Activated CD8-positive, alpha-beta memory T cell treated with anti-CD3 and anti-CD28 coated beads, Interleukin-2, amount 50 U/mL, for 1 hour (primary cell): ENCODE measurements around the gene DNAJA4.

Experiments used
- DNase-seq: peaks from one replicate; pipeline ENCODE4 v3.0.0-alpha.2; 2020; ENCODE audit errors: extremely low read depth

DNAJA4 gene

DNA sequence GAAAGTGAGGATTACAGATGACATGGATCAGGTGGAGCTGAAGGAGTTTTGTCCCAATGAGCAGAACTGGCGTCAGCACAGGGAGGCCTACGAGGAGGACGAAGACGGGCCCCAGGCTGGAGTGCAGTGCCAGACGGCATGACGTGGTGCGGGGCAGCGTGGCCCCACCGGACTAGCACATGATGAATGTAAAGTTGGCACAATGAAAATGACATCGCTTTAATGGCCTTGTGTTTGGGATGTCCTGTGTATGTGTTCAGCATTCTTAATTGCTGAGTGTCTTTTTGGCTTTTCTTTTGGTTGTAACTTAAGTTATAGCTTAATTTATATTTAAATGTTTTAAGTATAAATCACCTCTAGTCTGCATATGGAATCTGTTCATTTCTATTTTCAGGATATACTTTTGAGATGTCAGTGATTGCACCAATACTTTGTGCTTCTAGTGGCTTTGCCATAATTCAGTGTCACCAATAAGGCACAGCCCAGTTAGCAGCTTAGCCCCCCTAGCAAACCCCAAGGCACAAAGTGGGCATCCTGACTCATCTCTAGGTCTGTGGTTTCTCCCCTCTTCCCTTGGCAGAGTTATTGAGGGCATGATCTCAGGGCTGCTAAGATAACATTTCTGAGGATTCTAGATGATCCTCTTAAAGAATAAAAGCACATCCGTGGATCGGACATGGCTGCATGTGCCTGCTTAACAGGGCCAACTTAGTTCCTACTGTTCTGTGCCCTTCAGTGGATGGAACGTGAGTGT is 16.1 kb downstream of the DNAJA4 start:
- no peak for DNase-seq

DNA sequence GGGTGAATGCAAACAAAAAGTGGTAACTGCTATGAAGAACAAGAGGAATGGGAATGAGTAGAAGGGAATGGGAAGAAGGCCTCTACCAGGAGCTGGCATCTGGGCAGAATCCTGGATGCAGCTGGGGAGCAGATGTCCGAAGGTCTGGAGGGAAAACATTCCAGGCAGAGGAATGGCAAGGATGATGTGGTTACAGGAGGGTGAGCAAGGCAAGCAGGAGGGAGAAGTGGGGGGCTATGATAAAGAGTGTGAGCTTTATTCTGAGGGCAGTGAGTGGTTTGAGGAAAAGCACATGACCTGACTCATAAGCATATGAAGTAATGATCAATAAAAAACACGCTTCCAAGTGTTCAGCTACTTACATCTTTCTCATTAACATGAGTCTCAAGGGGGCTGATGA is 18.0 kb downstream of the DNAJA4 start:
- DNase-seq, result no peak

DNA sequence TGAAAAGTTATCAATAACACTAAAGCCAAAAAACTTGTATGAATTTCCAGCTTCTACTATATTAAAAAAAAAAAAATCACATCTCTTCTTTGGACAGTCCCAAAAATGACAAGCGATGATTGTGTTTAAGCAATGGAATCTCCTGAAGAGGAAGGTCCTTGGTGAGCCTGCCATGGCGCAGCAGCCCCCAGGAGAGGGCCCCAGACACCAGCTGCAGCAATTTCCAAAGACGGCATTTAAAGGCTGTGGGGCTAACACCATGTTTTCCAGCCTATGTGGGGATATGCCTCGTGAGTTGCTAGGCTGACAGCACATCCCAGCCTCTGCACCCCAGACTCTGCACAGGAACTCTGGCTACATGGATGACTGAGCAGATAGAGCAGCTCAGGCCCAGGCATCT is 20.4 kb downstream of the DNAJA4 start:
- no peak for DNase-seq

DNA sequence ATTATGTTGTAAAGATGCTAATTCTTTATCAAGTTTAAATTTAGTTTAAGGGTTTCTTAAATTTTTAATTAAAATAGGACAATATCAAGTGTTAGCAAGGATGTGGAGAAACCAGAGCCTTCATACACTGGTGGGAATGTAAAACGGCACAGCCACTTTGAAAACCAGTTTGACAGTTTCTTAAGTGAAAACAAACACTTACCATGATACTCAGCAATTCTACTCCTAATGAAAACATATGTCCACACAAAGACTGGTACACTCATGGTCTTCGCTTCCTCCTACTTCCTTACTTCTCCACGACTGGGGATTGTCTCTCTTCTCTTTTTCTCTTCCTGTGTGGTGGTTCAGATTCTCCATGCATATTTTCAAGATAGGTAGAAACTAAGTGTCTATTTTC is 25.9 kb downstream of the DNAJA4 start:
- DNase-seq, result no peak

DNA sequence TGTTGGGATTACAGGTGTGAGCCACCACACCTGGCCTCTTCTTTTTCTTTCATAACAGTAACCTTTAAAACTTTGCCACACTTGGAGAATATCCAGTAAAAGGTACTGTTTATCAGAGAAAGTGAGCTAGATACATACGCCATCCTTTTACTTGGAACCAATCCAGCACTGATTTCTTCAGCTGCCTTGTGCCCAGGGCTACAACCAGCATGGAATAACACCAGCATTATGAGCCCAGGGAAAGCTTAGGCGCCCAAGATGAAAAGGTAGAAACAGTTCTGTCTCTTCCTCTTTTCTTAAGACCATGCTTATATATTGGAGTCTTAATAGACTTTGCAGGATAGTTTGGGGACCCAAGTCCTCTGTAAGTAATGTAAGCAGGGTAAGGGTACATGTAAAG is 26.7 kb downstream of the DNAJA4 start:
- no peak for DNase-seq

DNA sequence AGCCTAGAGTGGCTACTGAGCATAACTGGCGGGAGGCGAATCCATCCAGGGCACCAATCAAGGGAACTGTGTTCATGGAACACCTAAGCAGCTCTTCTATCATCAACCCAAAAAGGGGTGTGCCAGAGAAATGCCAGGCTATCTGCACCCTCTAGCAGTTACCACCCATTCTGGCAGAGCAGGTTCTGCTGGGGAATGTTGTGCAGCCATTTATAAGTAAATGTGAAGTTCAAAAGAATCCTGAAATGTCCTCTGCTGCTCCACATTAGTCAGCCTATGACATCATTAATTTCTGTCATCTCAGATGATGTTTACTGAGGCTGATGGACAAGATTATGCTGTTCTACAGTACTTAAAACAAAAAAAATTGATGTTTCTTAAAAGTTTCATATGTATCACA is 27.3 kb downstream of the DNAJA4 start:
- DNase-seq, result no peak

DNA sequence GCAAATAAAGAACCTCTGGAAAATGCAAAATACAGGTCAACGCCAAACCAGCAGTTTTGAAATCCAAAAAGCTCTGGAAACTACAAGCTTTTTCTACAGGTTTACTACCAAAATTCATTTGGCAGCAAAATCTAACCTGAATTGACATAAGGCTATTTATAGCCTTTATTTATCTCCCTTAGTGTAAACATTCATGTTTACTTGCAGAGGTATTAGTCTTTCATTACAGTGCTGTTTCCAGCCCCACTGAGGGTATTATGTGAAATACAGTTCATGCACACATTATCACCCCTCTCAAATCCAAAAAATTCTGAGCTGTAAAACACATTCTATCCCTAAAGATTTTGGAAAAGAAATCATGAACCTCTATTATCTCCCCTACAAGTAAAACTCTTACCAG is 27.9 kb downstream of the DNAJA4 start:
- DNase-seq, result no peak

DNA sequence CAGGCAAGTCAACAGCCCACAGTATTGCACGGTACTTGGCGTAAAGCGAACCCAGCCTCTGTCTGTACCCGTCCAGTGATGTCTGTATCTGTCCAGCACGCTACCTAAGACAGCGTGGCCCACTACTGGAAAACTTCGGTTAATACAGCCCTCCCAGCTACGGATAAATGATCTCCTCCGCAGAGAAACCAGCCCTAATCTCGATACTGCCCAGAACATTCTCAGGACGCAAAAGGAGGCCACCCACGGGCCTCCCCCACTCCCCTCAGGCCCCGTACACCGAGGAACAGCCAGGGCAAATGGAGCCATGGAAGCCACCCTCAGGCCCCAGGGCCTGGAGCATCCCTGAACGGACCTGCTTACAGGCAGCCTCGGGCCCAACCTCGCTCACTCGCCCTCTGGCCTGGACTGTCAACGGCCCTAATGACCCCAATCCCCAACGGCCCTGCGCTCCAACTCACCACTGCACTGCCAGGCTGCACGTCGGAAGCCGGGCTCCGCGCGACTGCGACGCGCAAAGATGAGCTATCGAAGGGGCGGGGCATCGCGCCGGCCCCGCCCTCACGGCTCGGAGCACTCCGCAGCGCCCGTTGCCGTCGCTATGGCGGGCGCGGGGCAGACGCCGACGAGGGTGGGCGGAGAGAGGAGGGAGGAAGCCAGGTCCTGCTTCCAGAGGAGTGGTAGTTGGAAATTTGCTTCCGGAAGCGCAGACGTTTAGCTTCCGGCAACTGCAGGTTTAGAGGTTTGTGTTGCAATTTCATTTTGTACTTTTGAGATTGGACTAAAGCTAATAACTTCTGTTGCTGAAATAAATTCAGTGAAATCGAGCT is 35.0 kb downstream of the DNAJA4 start, which contains the start of gene SKIC8:
Gene SKIC8 (minus strand): TSS at position 509 of the 830 bp plus-strand sequence. CDS start 3,923 bp downstream, outside the sequence.
- DNase-seq, result peak; percentile 57

DNA sequence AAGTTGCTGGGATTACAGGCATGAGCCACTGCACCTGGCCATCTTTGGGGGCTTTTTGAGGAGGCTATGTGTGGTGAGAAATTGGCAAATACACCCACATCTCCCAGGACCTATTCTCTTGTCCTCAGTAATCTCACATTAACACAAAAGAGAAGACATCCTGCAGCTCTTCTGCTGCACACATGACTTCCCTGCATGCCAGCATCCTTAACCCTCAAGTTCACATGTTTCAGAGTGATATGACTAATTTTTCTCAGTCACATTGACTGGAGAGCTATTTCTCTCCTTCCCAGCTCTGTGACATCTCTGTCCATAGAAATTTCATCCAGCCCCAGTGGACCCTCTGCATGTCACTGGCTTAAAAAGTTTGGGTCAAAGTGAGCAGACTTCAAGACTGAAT is 37.0 kb downstream of the DNAJA4 start:
- no peak for DNase-seq

DNA sequence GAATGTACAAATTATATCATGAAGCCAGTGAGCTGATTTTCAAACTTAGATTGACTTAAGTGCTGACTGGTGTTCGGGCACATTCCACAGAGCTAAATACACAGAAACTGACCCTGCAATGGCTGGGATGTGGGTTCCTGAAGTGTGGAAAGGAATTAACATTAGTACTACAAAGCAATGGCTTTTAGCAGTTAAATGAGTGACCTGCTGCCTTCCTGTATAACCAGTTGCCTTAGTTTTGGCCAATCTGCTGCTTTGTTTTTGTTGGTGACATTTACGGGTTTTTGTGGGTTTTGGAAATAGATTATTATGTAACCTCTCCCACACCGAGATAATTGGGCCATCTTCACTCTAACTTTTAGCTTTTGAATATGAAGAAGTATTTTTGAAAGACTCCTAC is 37.5 kb downstream of the DNAJA4 start:
- DNase-seq, result no peak

DNA sequence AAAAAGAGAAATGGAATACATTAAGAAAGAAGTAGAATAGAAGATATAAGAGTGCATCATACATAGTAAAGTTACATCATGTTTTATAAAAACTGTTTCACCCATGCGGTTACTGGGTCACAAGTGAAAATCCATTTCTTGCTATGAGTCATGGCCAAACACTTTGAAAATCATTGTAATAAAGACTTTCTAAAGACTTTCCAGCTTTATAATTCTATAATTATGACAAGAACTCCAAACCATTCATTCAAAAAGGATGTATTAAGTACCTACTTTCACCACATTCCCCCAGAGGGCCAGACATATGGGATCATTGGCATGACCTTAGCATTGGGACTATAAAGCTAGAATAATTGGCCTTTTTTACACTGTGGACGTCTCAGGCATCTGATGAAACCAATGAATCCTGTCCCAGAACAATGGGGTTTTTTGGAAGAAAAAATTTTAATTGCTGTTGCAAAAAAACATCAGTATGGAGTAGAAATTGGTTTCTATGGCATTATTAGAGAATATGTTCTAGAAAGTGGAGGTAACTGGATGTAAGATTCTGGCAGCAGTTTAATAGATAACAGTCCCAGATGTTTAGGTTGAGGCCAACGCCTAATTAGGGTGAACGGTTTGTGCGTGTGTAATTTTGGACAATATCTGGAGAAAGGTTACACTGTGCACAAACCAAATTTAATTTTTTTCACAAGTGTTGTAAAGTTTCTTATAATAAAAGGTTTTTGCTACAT is 38.4 kb downstream of the DNAJA4 start:
- no peak for DNase-seq

DNA sequence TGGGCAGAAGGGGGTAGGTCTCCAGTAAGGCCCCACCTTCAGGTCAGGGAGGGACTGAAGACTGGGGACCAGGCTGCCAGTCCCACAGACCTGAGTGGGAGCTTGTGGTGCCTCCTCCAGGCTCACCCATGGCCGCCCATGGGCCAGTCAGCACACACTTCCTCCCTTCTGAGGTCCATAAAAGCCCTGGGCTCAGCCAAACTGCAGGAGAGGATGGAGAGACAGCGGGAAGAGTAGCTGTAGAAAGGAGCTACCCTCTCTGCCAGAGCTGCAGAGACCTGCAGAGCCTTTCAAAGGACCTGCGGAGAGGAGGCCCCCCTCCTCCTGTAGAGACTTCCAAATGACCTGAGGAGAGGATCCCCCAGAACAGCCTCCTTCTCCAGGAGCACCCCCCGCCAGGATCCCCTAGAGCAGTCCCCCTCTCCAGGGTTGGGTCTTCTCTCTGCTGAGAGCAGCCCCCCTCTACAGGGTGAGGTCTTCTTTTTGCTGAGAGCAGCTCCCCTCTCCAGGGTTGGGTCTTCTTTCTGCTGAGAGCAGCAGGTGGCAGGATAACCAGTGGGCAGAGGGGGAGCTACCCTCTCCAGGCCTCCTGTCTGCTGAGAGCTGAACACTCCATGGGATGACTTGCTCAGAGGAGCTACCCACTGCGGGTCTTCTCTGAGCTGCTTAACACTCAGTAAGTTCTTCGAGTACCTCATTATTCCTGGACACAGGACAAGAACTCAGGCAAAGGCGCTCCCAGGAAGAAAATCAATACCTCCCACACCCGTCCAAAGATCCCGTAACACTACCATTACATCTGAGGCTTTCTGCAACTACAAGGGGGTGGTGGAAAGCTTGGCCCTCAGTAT is 40.1 kb downstream of the DNAJA4 start:
- no peak for DNase-seq

DNA sequence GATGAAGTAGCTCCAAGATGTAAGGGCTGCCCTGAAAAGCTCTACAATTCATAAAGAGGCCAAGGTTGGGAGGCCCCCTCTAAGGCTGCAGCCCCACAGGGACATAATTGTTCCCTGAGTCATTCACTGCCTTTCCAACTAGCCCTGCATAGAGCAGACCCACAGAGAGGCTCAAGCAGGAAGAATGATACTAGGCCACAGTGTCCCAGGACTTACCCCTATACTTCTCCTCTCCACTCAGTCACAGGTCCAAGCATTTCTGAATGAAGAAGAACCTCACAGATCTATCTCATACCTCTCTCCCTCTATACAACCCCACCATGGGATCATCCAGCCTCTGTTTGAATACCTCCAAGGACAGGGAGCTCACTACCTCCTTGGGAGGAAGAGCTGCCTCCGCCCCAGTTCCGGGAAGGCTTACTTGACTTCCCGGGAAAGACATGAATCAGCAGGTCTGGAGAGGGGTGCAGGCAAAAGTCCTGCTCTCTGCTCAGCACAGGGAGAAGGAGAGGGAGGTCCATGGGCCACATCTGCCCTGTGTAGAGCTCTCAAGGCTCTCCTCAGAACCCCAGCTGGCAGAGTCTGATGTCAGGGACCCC is 41.9 kb downstream of the DNAJA4 start:
- DNase-seq, result no peak

DNA sequence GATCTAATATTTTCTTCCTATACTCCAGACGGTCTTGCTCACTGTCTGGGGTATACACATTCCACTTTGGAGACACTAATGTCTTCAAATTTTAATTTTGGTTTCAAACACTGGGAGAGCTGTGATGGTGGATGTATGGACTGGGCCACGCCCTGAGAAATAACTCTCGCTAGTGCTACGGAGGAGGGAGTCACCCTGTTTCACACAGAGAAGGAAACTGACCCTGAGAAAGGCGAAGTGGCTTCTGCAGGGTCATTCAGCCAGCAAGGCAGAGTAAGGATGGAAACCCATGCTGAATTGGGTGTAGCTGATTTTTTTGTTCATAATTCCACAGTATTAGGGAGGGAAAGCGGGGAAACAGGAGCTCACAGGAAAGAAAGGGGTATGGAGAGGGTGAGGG is 43.6 kb downstream of the DNAJA4 start:
- no peak for DNase-seq

DNA sequence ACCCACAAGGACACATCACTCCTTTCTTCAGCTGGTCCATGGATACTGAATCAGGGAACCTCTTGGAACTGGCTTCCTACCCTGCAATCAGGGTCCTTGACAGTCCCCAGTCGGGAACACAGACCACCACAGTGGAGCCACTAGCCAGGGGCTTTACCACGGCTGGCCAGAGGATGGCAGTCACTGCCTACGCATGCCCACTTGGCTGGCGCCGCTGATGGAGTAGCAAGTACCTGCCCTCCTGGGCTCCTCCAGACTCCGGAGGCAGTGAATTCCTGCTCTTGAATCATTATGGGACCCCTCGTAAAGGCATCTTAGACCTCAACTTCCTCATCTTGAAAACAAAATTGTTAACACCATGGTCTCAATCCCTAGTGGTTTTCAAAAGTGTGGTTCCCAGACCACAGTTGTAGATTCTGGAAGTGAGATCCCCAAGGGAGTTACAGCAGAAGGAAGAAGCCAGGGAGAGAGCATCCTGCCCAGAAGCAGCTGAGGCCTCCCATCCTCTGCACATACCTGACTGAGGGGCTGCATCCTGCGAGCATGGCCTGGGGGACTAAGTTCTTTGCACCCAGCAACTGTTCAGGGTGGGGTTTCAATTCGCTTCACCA is 44.2 kb downstream of the DNAJA4 start:
- DNase-seq, result no peak

DNA sequence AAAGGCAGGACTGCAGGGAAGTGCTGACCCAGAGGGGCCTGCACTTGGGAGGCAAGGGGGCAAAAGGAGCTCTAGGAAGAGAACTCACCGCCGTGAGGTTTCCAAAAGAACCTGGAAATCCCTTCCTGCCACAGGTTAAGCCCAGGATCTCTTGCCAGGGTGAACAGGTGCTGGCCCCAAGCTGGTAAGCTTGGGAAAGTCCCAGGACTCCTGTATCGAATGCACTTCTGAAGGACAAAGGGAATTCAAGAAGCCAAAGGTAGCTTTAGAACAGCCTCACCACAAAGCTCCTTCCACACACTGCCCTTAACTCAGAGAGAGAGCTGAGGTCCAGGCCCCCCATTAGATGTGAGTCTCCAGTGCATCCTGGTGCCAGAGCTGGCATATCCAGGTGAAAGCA is 46.9 kb downstream of the DNAJA4 start:
- DNase-seq, result no peak

DNA sequence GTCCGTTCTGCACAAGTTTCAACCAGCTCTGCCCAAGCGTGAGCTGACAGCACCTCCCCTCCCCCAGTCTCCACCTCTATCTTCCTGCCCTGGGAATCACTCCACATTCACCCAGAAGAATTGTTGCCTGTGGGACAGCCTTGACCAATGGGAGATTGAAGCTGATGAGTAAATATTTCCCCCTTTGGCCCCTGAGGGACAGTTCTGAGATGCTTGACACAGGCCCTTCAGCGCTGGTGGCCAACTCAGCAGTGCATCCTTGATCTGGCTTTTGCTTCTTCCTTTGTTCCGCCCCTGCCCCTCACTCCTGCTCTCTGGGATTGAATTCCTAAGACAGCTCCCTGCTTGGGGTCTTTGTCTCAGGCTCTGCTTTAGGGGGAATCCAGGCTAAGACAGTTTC is 48.2 kb downstream of the DNAJA4 start:
- DNase-seq, result no peak

DNA sequence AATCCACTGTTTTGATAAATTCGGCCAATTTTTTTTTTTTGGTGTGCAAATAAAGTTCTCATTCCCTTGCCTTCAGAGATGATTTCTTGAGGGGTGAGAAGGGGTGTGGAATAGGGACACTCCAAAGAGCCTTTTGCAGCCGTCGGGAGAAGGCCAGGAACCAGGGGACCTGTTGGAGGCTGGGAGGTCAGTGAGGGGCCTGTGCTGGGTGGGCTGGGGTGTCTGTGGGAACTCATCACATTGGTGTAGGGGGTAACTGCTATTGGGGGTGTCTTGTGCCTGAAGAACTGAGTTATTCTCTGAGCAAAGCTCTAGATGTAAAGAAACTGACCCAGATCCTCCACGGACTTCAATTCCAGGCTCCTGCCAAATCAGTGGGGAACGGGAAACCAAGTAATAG is 48.6 kb downstream of the DNAJA4 start:
- DNase-seq, result no peak

DNA sequence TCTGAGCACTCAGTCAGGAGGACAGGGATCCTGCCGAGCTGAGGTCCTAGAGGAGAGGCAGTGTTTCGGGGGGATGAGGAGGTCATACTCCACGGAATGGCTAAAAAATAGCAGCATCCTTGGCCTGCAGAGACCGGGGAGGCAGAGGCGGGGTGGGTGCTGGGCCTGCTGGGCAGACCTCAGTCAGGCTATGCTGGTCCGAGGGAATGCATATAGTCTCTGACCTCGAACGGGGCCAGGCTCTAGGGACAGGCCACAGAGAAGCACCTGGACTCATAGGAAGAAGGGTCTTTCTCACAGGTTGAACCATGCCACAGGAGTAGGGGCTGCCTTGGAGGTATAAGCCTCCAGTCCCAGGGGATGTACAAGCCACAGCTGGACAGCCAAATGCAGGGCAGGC is 49.0 kb downstream of the DNAJA4 start:
- no peak for DNase-seq

DNA sequence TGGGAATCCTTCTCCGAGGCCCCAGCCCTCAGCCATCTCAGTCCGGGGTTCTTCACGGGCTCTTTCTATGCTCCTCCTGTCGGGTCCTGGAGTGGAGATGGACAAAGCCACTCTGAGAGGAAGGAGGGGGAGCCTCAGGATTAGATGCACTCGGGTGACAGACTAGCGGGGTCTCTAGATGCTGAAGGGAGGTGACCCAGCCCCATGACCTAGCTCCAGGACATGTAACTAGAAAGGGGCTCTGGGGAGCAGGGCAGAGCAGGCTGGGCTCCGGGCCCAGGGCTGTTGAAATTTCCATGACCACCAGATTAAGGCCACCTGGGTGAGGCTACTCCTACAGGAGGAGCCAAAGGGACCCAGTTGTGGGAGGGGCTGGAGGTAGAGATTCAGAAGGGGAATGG is 49.8 kb downstream of the DNAJA4 start:
- no peak for DNase-seq
